ENCODE measurements around the gene IL16.

The IL16 gene

DNA sequence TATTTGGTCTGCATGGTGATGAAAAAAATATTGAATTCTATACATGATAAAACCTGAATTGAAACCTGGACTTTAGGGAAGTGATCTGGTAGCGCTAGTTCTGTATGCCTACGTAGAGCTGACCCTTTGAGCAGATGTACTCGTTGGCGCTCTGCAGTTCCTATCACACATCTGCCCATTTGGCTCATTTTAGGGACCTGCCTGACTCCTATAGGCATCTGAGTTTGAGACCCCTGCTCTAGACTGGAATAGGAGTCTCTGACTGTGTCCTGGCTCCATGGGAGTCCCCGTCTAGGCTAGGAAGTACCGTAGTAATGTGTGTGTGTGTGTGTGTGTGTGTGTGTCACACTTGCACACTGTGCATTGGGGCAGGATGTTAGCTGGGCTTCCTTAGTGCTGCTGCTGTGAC lies 106.0 kb downstream of the IL16 start:
- TF ChIP-seq CTCF (conservative IDR thresholded peaks at IDR 0.05): no peak
- H3K27ac ChIP-seq: peak overlapping the region; percentile 82; the same call in 1 of the 2 replicates

DNA sequence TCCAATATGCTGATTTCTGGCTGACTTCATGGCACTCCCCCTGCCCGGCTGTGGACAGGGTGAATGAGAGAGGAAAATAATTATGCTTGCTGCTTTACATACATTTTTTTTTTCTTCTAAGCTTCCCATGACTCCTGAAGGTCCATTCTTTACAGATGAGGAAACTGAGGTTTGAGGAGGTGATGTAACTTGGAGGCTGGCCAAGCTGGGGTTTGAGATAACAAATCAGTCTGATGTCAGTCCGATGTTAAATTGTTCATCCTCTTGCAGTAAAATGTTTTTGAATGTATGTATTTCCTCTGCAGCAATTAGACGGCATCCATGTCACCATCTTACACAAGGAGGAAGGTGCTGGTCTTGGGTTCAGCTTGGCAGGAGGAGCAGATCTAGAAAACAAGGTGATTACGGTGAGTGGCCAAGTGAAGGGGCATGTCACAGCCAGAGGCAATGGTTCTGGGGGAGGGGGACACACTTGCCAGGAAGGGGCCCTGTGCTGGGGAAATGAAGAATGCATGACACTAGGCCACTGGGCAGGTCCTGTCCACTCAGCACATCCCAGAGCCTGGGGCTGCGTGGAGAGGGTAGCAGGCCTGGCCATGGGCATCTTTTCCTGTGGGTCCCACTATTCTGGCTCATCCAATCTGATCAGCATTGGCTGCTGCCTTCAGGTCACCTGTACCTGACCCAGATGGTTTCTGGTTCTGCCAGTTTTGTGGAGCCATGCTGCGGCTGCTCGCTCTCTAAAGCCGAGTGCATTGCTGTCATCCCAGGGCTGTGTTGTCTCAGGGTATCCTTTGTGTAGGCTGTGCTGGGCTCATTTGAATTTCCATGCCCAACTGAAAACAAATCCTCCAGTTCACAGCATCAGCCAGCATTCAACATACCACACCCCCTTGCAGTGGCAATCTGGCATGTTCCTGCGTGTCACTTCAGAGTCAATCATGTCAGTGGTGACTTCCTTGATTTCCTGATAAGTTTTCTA lies 106.9 kb downstream of the IL16 start:
- TF ChIP-seq CTCF (conservative IDR thresholded peaks at IDR 0.05): no peak
- peak overlapping the region; percentile 82 for H3K27ac ChIP-seq

DNA sequence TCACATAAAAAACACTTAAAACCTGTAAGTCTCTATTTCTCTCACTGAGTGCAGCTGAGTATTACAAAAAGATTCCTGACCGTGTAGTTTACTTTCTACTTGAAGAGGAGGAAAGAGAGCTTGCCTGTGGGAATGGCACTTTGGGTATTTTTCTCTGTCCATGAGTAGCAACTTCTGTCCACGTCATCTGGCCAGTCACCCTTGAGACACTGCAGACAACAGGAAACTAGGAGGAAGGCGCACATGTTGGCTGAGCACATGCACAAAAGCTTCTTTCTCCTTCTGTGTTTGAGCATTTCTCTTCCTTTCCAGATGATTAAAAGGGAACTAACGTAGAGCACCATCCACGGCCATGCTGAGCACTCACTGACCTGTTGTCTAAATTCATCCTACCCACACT lies 107.5 kb downstream of the IL16 start:
- TF ChIP-seq CTCF (conservative IDR thresholded peaks at IDR 0.05): no peak
- peak overlapping the region; percentile 82 for H3K27ac ChIP-seq

DNA sequence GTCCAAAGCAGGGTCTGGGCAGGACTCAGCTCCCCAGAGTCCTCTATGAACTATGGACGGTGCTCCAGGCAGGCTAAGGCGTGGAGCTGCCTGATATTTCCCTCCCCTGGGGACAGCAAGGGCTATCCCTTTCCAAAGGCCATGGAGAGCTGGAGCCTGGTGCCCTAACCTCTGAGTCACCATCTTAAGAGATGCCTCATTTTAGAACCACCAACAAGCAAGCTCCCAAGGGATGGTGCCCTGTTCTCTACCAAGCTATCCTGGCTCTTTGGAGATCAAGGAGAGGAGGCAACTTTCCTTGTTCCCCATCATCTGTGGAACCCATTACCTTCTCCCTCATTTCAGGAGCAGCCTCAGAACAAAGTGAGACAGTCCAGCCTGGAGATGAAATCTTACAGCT lies 111.6 kb downstream of the IL16 start:
- H3K27ac ChIP-seq: no peak overlapping the region
- no peak for TF ChIP-seq CTCF (conservative IDR thresholded peaks at IDR 0.05)

GRCh38 chr15:81309647-81310450 lies 113.2 kb downstream of the IL16 start:
- no peak overlapping the region for H3K27ac ChIP-seq
- TF ChIP-seq CTCF (conservative IDR thresholded peaks at IDR 0.05): no peak

GRCh38 chr15:81310480-81310879 lies 113.8 kb downstream of the IL16 start:
- no peak overlapping the region for H3K27ac ChIP-seq
- no peak for TF ChIP-seq CTCF (conservative IDR thresholded peaks at IDR 0.05)

Measured in VCaP (cell line).